Measurements from ENCODE around the gene GPR137C. TPM values are rescaled to one million over a fixed set of nuclear protein-coding genes. Genes with fewer than 3 reads are reported as not detected.

The GPR137C gene
- total RNA-seq, 1 donor from 2014 or later = 6.1 TPM

DNA sequence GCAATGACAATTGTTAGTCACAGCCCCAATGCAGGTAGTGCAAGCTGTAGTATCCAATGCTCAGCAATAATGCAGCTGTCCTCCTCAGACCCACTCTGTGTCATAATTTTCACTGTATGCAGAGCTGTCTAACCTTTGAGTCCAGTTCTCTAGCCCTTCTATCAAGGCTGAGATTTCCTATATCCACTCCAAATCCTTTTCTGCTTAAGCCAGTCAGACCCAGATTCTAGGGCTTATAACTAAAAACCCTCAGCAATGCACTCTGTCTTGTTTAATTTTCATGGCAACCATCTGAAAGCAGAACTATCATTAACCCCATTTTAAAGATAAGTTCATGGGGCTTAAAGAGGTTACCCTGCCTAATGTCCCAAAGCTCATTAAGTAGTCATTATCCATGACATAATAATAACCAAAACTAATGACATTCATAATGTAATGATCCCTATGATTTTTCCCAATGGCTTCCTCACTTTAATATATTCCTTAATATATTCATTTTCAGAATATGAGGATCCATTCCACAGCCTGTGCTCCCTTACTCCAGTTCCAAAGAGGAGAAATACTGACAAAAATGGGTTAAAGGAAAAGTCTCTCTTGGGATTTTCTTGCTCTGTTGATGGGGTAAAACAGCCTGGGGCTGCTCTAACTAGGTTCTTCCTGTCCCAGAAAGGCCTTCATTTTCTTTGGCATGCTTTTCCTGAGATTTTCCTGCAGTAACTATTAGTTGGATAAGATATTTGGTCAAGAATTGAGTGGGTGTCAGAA, 29.9 kb upstream of the GPR137C start:
- peaks cover 13% of the 10 kb centered on the region for H3K4me1 Mint-ChIP-seq (ENCODE audit: unreplicated experiment)
- DNase-seq (ENCODE audit: extremely low spot score, unreplicated experiment) = no peak
- H3K4me3 Mint-ChIP-seq = no peak overlapping the region
- H3K27ac Mint-ChIP-seq = no peak overlapping the region
- H3K36me3 Mint-ChIP-seq = peaks cover 17% of the 10 kb centered on the region
- no peaks in the 10 kb centered on the region for H3K9me3 Mint-ChIP-seq
- H3K27me3 Mint-ChIP-seq = no peaks in the 10 kb centered on the region
- TF ChIP-seq, protein P1, sequence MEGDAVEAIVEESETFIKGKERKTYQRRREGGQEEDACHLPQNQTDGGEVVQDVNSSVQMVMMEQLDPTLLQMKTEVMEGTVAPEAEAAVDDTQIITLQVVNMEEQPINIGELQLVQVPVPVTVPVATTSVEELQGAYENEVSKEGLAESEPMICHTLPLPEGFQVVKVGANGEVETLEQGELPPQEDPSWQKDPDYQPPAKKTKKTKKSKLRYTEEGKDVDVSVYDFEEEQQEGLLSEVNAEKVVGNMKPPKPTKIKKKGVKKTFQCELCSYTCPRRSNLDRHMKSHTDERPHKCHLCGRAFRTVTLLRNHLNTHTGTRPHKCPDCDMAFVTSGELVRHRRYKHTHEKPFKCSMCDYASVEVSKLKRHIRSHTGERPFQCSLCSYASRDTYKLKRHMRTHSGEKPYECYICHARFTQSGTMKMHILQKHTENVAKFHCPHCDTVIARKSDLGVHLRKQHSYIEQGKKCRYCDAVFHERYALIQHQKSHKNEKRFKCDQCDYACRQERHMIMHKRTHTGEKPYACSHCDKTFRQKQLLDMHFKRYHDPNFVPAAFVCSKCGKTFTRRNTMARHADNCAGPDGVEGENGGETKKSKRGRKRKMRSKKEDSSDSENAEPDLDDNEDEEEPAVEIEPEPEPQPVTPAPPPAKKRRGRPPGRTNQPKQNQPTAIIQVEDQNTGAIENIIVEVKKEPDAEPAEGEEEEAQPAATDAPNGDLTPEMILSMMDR (conservative IDR thresholded peaks at IDR 0.05) = no peak

DNA sequence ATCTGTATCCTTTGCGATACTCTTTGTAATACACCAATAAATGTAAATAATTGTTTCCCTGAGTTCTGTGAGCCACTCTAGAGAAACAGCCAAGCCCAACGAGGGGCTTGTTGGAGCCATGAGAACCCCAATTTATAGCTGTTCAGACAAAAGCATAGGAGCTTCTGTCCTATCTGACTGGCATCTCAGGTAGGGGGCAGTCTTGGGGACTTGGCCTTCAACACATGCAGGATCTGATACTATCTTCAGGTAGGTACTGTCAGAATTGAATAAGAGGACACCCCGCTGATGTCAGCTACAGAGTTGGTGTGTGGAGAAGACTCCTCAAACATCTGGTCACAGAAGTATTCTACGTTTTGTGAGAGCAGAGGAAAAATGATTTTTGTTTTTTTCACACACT, 25.6 kb upstream of the GPR137C start:
- H3K27me3 Mint-ChIP-seq = no peaks in the 10 kb centered on the region
- TF ChIP-seq, protein P1 (conservative IDR thresholded peaks at IDR 0.05) = no peak
- no peak overlapping the region for H3K27ac Mint-ChIP-seq
- no peak overlapping the region for H3K4me3 Mint-ChIP-seq
- peaks cover 16% of the 10 kb centered on the region for H3K36me3 Mint-ChIP-seq
- DNase-seq (ENCODE audit: extremely low spot score, unreplicated experiment) = no peak
- H3K4me1 Mint-ChIP-seq (ENCODE audit: unreplicated experiment) = peaks cover 13% of the 10 kb centered on the region
- no peaks in the 10 kb centered on the region for H3K9me3 Mint-ChIP-seq

DNA sequence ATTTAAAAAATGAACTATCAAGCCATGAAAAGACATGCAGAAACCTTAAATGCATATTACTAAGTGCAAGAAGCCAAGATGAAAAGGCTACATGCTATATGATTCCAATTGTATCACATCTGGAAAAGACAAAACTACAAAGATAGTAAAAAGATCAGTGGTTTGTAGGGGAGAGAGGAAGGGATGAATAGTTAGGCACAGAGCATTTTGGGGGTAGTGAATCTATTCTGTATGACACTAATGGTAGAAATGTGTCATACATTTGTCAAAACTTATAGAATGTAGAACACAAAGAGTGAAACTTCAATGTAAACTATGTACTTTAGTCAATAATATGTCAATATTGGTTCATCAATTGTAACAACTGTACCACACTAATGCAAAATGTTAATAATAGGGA, 21.2 kb upstream of the GPR137C start:
- no peaks in the 10 kb centered on the region for H3K27me3 Mint-ChIP-seq
- H3K27ac Mint-ChIP-seq = no peak overlapping the region
- DNase-seq (ENCODE audit: extremely low spot score, unreplicated experiment) = no peak
- TF ChIP-seq, protein P1 (conservative IDR thresholded peaks at IDR 0.05) = no peak
- H3K4me1 Mint-ChIP-seq (ENCODE audit: unreplicated experiment) = no peaks in the 10 kb centered on the region
- no peak overlapping the region for H3K4me3 Mint-ChIP-seq
- H3K9me3 Mint-ChIP-seq = no peaks in the 10 kb centered on the region
- peaks cover 28% of the 10 kb centered on the region for H3K36me3 Mint-ChIP-seq

DNA sequence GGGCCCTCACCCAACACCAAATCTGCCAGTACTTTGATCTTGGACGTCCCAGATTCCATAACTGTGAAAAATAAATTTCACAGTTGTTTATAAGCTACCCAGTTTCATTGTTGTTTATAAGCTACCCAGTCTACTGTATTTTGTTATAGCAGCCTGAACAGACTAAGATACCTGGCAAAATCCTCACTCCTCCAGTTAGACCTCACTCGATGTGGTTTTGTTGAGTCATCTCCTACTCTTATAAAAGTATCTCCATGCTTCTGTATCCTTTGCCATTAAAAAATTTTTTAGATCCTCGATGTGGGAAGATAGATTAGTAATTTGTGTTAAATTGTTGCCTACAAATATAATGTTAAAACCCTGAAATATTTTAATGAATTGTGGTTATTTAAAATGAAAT, 16.4 kb upstream of the GPR137C start:
- TF ChIP-seq, protein P1 (conservative IDR thresholded peaks at IDR 0.05) = no peak
- no peak overlapping the region for H3K27ac Mint-ChIP-seq
- peaks cover 29% of the 10 kb centered on the region for H3K36me3 Mint-ChIP-seq
- H3K4me1 Mint-ChIP-seq (ENCODE audit: unreplicated experiment) = no peaks in the 10 kb centered on the region
- H3K27me3 Mint-ChIP-seq = no peaks in the 10 kb centered on the region
- H3K4me3 Mint-ChIP-seq = no peak overlapping the region
- no peak for DNase-seq (ENCODE audit: extremely low spot score, unreplicated experiment)
- no peaks in the 10 kb centered on the region for H3K9me3 Mint-ChIP-seq

DNA sequence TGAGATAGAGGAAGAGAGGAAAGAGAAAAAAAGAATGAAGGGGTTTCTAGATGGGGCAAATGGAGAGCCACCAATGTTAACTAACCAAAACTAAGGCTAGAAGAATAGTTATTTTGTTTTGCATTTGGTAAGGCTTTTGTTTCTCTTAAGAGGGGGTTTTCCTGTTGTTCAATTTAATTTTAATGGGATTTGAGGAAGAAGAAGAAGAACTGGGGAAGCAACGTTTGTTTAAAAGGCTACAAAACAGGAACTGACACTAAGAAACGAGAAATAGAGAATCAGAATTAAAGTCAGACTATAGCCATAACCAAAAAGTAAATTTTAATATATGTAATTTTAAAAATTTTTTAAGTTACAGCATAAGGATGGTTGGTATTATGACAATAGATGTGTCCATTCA, 14.0 kb upstream of the GPR137C start:
- DNase-seq (ENCODE audit: extremely low spot score, unreplicated experiment) = no peak
- Mint-ChIP-seq H3K27me3 (no peaks in the 10 kb centered on the region), H3K4me3 (no peak overlapping the region), H3K27ac (no peak overlapping the region), H3K36me3 (peaks cover 23% of the 10 kb centered on the region), H3K4me1 (ENCODE audit: unreplicated experiment) (no peaks in the 10 kb centered on the region), H3K9me3 (no peaks in the 10 kb centered on the region)
- TF ChIP-seq, protein P1 (conservative IDR thresholded peaks at IDR 0.05) = no peak

All from type B pancreatic cell (in vitro differentiated cells).